Suprapubic skin (tissue), 3 donors: ENCODE measurements around the gene TBCB.

Experiments used
- CTCF ChIP-seq, 2 donors: fragments of 200-600 bp in 1 of 2; fragments of 450-650 bp in 1 of 2; sonication (generic) in 1 of 2; IDR thresholded peaks; one replicate each; pipeline ENCODE4 v1.5.1; 2016 to 2019; ENCODE audit warnings: antibody characterized with exemption in 2 of 2, mild to moderate bottlenecking in 1 of 2, moderate library complexity in 1 of 2
- EP300 ChIP-seq: sonication (generic); formaldehyde crosslinking; IDR thresholded peaks from one replicate; pipeline ENCODE4 v1.6.1; 2017; ENCODE audit warnings: antibody characterized with exemption
- POLR2A ChIP-seq, 2 donors: fragments of 450-650 bp; IDR thresholded peaks; one replicate each; pipeline ENCODE4 v1.6.1; 2017; ENCODE audit warnings: antibody characterized with exemption in 2 of 2, mild to moderate bottlenecking in 2 of 2, moderate library complexity in 2 of 2

DNA sequence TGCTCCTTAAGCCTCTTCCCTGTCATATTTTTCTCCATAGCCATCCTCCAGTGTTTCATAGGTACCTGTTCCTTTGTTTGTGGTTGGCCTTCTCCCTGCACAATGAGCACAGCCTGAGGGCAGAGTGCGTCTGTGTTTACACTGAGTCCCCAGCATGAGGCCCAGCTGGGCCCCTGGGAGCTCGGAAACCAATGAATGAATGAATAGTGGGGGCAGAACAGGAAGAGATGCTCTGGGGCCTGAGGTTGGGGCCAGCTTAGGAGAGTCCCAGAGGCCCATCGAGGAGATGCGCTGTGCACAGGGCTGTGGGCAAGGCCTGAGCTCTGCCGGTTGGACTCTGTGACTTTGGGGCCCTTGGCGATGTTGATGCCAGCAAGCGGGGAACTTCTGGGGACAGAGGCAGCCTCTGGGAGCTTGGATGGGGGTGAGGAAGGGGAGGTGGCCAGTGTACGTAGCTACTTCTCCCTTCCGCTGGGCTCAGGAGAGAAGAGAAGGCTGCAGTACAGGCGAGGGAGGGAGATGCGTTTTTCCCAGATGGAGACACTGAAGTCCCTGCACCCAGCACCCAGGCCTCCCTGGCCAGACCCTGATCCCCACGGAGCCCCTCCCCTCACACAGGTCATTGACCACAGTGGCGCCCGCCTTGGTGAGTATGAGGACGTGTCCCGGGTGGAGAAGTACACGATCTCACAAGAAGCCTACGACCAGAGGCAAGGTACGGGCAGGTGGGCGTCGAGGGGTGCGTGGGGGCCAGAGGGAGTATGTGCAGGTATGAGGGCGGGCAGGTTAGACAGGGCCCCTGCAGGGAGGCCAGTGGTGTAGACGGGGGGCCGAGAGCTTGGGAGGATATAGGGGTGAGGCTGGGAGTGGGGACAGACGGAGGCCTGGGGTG, 5.1 kb downstream of the TBCB start:
- TF ChIP-seq CTCF (IDR thresholded peaks at IDR 0.05) (no peak), POLR2A (IDR thresholded peaks at IDR 0.05) (no peak), EP300 (no peak)
